CD4-positive, alpha-beta T cell (primary cell): Measurements from ENCODE around the gene COBL. TPM values are rescaled to one million over a fixed set of nuclear protein-coding genes. Genes with fewer than 3 reads are reported as not detected.

Experiments used
- ATAC-seq: fragments of 200-7000 bp; cut with Tn5 transposase; one replicate; pipeline ENCODE4 v1.10.0; 2022; ENCODE audit warnings: mild to moderate bottlenecking; ENCODE audit not compliant: poor library complexity
- CTCF ChIA-PET: fragments of 350-600 bp; sonication (Branson Sonifier 250); formaldehyde crosslinking; loops from one replicate; lab custom pipeline; 2021; ENCODE audit warnings: antibody characterized with exemption, inconsistent platforms; lab: Charles Lee
- POLR2A ChIA-PET: fragments of 350-600 bp; sonication (Branson Sonifier 250); formaldehyde crosslinking; loops from one replicate; lab custom pipeline; 2021; ENCODE audit warnings: antibody characterized with exemption, inconsistent platforms; lab: Charles Lee
- DNase-seq, 14 experiments: peaks; one replicate each; pipeline ENCODE4 v3.0.0-alpha.2; 2013 to 2020; ENCODE audit warnings: mixed read lengths in 2 of 14
- H3K27ac ChIP-seq, 2 donors: one replicate each; pipeline versions ENCODE4 v1.5.1 to v1.7.0; 2013; ENCODE audit warnings: low read length in 2 of 2, low read depth in 1 of 2, mild to moderate bottlenecking in 1 of 2
- H3K27me3 ChIP-seq, 2 experiments: 1 replicate in 1 of 2; 2 replicates in 1 of 2; pipeline versions ENCODE4 v1.6.1 to v1.7.0; 2013; ENCODE audit warnings: low read length in 2 of 2, control low read depth in 1 of 2, mild to moderate bottlenecking in 1 of 2, moderate library complexity in 1 of 2; ENCODE audit not compliant: insufficient read depth in 2 of 2, control insufficient read depth in 1 of 2
- H3K36me3 ChIP-seq: one replicate; pipeline ENCODE4 v1.6.1; 2013; ENCODE audit warnings: low read length, control low read depth; ENCODE audit not compliant: insufficient read depth
- H3K4me1 ChIP-seq: one replicate; pipeline ENCODE4 v1.6.1; 2013; ENCODE audit warnings: low read length, control low read depth; ENCODE audit not compliant: insufficient read depth
- H3K4me3 ChIP-seq: one replicate; pipeline ENCODE4 v1.5.1; 2013; ENCODE audit warnings: mild to moderate bottlenecking, low read length, moderate library complexity
- H3K9me3 ChIP-seq, 2 experiments: 1 replicate in 1 of 2; 2 replicates in 1 of 2; pipeline versions ENCODE4 v1.6.1 to v1.7.0; 2013; ENCODE audit warnings: low read length in 2 of 2, mild to moderate bottlenecking in 2 of 2, control low read depth in 1 of 2, moderate library complexity in 1 of 2; ENCODE audit not compliant: control insufficient read depth in 1 of 2, insufficient read depth in 1 of 2
- H3K27ac Mint-ChIP-seq: one replicate; pipeline ENCODE4 v1.8.0; 2020; ENCODE audit warnings: mixed read lengths
- H3K27me3 Mint-ChIP-seq: one replicate; pipeline ENCODE4 v1.8.0; 2021; ENCODE audit warnings: mixed read lengths
- H3K36me3 Mint-ChIP-seq: one replicate; pipeline ENCODE4 v1.8.0; 2021; ENCODE audit warnings: low read depth, mixed read lengths
- H3K4me1 Mint-ChIP-seq: one replicate; pipeline ENCODE4 v1.8.0; 2021; ENCODE audit warnings: low read depth, mixed read lengths
- H3K4me3 Mint-ChIP-seq: one replicate; pipeline ENCODE4 v1.8.0; 2020; ENCODE audit warnings: mild to moderate bottlenecking, mixed read lengths
- H3K9me3 Mint-ChIP-seq: one replicate; pipeline ENCODE4 v1.8.0; 2020; ENCODE audit warnings: mixed read lengths
- CTCF ChIP-seq: fragments of 200-600 bp; IDR thresholded peaks from one replicate; pipeline ENCODE4 v1.8.0; 2022; ENCODE audit warnings: antibody characterized with exemption, mild to moderate bottlenecking
- intact Hi-C, 2 experiments: fragments of 100-400 bp; cut with DNase I in 1 of 2; cut with micrococcal nuclease in 1 of 2; formaldehyde crosslinking; loops; one replicate each; pipeline versions ENCODE4 v1.15.1 to v1.9.0; 2023 to 2025; cut with DNase I, micrococcal nuclease
- total RNA-seq, 174 experiments: library from RNA in 2 of 174; stranded (reverse) in 2 of 174; gene quantifications; one replicate each; pipeline ENCODE4 v1.2.3 and lab custom pipeline; 2021 to 2026

COBL gene
- total RNA-seq, 2 experiments from 2014 or later = not detected

- H3K9me3 Mint-ChIP-seq = no peaks in the 10 kb centered on the region
- CTCF ChIA-PET = no interaction called here
- no peak overlapping the region for H3K4me3 ChIP-seq
- H3K27me3 ChIP-seq = peaks cover 23 to 34% of the 10 kb centered on the region in 2 experiments
- H3K4me1 ChIP-seq = peaks cover 9% of the 10 kb centered on the region
- peaks cover 39% of the 10 kb centered on the region for H3K27me3 Mint-ChIP-seq
- ATAC-seq = no peak
- no peaks in the 10 kb centered on the region for H3K36me3 ChIP-seq
- no peak overlapping the region for H3K27ac ChIP-seq
- peaks cover 0 to 9% of the 10 kb centered on the region in 2 experiments for H3K9me3 ChIP-seq
- no peak for DNase-seq
- POLR2A ChIA-PET = no interaction called here
- no peak for TF ChIP-seq CTCF
- no peak overlapping the region for H3K27ac Mint-ChIP-seq
- H3K36me3 Mint-ChIP-seq = no peaks in the 10 kb centered on the region
- H3K4me3 Mint-ChIP-seq = no peak overlapping the region
- intact Hi-C loops = no loop called here
- H3K4me1 Mint-ChIP-seq = peaks cover 5% of the 10 kb centered on the region
These were observed 2.4 kb upstream of the COBL start for GRCh38 chr7:51318886-51319579.

DNA sequence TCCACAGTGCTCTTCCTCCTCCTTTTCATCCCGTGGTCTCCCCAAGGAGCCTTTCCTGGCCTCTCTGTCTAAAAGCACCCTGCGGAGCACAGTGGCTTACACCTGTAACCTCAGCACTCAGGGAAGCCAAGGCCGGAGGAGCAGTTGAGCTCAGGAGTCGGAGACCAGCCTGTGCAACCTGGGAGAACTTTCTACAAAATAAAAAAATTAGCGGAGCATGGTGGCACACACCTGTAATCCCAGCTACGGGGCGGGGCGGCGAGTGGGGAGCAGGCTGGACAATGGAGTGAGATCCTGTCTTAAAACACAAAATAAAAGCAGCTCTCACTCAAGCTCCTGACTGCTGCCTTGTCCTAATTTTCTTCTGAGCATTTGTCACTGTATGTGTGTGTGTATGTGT, 1.4 kb upstream of the COBL start:
- POLR2A ChIA-PET = no interaction called here
- Histone ChIP-seq H3K4me1 (peaks cover 9% of the 10 kb centered on the region), H3K4me3 (no peak overlapping the region), H3K27me3 (peaks cover 23 to 40% of the 10 kb centered on the region in 2 experiments), H3K27ac (no peak overlapping the region), H3K36me3 (no peaks in the 10 kb centered on the region), H3K9me3 (peaks cover 0 to 9% of the 10 kb centered on the region in 2 experiments)
- intact Hi-C loops = no loop called here
- CTCF ChIA-PET = no interaction called here
- Mint-ChIP-seq H3K9me3 (no peaks in the 10 kb centered on the region), H3K27ac (no peak overlapping the region), H3K27me3 (peaks cover 44% of the 10 kb centered on the region), H3K4me1 (peaks cover 5% of the 10 kb centered on the region), H3K4me3 (no peak overlapping the region), H3K36me3 (no peaks in the 10 kb centered on the region)
- no peak for TF ChIP-seq CTCF
- ATAC-seq (no peak), DNase-seq (no peak)

DNA sequence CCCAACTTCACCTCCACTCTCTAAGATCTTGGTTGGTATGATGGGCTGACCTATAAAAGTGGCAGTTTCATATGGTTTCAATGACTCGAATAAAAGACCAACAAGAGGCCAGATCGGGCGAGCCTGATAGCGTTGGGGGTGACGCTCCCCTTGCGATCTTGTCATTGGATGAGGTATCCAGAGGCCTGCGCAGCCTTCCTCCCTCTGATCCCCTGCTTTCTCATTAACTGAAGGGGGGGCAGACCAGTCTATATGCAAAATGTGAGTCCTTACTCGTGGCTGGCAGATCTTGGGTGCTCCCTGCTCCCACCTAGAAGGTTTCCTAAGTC, 937 bp upstream of the COBL start:
- no peaks in the 10 kb centered on the region for H3K36me3 Mint-ChIP-seq
- Histone ChIP-seq H3K4me3 (no peak overlapping the region), H3K9me3 (peaks cover 0 to 9% of the 10 kb centered on the region in 2 experiments), H3K27ac (no peak overlapping the region), H3K27me3 (peaks cover 23 to 40% of the 10 kb centered on the region in 2 experiments), H3K4me1 (peaks cover 9% of the 10 kb centered on the region), H3K36me3 (no peaks in the 10 kb centered on the region)
- intact Hi-C loops = no loop called here
- TF ChIP-seq CTCF = no peak
- H3K4me3 Mint-ChIP-seq = peak overlapping the region; percentile 20
- peaks cover 5% of the 10 kb centered on the region for H3K4me1 Mint-ChIP-seq
- POLR2A ChIA-PET = no interaction called here
- ATAC-seq (no peak), DNase-seq (no peak)
- no peak overlapping the region for H3K27ac Mint-ChIP-seq
- peaks cover 46% of the 10 kb centered on the region for H3K27me3 Mint-ChIP-seq
- no peaks in the 10 kb centered on the region for H3K9me3 Mint-ChIP-seq
- CTCF ChIA-PET = no interaction called here
